Measurements from ENCODE around the gene SH3RF3. TPM values are rescaled to one million over a fixed set of nuclear protein-coding genes. Genes with fewer than 3 reads are reported as not detected.
A peak's percentile ranks its signal among the peaks of the same experiment; 100 is the strongest.
"Not testable (repeated sequence)": the region's sequence is repeated elsewhere in the genome, so short reads cannot be mapped to it uniquely, and the experiment has no call there.

SH3RF3 gene
- polyA plus RNA-seq, 1 donor, result 5.0 TPM

DNA sequence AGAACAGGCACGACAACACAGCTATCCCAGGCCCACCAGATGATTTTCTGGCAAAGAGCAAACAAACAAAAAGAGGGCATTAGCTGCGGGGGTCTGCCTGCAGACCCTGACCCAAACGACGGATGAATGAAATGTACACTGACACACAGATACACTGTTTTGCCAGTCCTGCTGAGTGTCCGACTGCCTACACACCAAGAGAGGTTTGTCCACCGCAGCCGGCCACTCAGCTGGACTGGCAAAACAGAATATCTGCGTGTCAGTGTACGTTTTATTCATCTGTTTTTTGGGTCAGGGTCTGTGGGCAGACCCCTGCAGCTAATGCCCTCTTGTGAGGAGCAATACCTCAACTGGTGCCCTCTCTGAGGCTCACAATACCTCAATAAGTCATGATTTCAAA is 10.7 kb upstream of the SH3RF3 start:
- DNase-seq, result no peak

DNA sequence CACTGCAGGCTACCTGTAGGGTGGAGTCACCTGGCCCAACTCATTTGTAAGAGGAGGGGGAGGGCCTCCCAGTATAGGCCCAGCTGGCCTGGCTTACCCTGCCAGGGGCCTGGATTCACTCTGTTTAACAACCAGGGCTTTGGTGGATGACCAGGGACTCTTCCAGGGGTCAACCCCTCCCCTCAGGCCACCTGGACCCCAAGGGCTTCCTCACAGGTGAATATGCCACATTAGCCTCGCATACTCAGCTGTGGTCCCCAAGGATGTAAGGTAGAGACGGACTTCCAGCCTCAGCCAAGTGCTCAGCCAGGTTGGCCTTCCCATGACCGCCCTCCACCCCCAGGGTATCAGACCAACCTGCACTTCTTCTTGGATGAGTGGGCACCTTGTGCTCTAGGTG is 8.8 kb upstream of the SH3RF3 start:
- DNase-seq, result no peak

GRCh38 chr2:109120686-109121085 is 8.3 kb upstream of the SH3RF3 start:
- not testable (repeated sequence) for DNase-seq

- DNase-seq, result no peak
These were observed 5.3 kb upstream of the SH3RF3 start for GRCh38 chr2:109123586-109124201.

- no peak for DNase-seq
These were observed 3.9 kb upstream of the SH3RF3 start for GRCh38 chr2:109124982-109125592.

- no peak for DNase-seq
These were observed 3.2 kb upstream of the SH3RF3 start for GRCh38 chr2:109125593-109126500.

GRCh38 chr2:109126501-109126860 is 2.5 kb upstream of the SH3RF3 start:
- no peak for DNase-seq

DNA sequence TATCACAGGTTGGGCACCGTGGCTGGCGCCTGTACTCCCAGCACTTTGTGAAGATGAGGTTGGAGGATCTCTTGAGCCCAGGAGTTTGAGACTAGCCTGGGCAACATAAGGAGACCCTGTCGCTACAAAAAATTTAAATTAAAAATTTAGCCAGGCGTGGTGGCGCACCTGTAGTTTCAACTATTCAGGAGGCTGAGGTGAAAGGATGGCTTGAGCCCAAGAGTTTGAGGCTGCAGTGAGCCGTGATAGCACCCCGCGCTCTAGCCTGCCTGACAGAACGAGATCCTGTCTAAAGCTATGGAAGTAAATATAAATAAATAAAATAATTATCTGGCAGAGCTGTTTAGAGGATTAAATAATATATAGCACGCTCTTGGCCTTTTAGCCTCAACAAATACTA is 1.4 kb upstream of the SH3RF3 start:
- no peak for DNase-seq

GRCh38 chr2:109128048-109128615 is 873 bp upstream of the SH3RF3 start:
- DNase-seq, result peak; percentile 90

- peak; percentile 51 for DNase-seq
These were observed 433 bp downstream of the SH3RF3 start for GRCh38 chr2:109129356-109129920.

DNA sequence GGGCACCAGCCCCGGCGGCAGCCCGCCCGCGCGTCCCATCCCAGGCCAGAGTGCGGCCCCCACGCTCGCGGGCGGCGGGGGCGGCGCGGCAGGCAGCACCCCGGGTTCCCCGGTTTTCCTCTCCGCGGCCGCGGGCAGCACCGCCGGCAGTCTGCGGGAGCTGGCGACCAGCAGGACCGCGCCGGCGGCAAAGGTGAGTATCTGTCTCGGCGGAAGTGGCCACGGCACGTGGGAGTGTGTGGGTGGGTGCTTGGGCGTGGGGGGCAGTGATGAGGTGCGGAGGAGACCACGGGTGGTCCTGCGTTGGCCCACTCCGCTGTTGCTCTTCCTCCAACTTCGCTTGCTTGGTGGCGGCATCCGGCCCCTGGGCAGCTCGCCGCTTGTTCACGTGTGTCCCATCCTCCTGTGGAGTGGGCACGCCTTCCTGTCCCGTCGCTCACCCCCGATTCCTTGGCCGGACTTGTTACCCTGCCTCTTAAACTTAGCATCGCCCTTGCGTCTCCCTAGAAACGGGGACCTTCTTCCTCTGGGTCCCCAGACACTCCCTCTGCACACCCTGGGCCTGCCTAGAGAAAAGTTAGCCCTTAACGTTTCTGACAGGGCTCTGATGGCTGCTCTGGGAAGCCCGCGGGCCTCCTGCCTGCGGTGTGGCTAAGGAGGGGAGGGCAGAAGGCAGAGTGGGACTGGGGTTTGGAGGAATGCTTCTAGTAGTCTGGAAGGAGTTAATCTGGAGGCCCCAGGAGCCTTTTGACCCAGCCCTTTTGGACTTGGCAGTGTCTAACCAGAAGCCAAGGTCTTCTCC is 1.1 kb downstream of the SH3RF3 start:
- DNase-seq, result peak; percentile 23

- DNase-seq, result no peak
These were observed 1.7 kb downstream of the SH3RF3 start for GRCh38 chr2:109130723-109130995.

DNA sequence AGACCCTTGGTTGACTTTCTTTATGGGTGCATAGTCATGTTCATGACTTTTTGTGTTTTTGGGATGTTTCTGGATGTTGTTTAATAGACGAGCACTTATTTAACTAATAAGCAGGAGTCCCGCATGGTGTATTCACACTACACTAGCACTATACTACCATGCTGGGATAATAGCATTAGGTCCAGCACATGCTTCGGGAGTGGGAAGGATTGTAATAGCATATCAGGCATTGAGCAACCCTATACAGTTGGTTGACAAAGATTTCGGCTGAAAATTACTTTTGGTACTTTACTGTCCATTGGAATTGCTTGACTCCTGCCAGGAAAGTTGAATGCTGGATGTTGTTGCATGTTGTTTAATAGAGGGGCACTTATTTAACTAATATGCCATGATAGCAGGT is 2.8 kb downstream of the SH3RF3 start:
- DNase-seq, result no peak

GRCh38 chr2:109132626-109133025 is 3.6 kb downstream of the SH3RF3 start:
- no peak for DNase-seq

DNA sequence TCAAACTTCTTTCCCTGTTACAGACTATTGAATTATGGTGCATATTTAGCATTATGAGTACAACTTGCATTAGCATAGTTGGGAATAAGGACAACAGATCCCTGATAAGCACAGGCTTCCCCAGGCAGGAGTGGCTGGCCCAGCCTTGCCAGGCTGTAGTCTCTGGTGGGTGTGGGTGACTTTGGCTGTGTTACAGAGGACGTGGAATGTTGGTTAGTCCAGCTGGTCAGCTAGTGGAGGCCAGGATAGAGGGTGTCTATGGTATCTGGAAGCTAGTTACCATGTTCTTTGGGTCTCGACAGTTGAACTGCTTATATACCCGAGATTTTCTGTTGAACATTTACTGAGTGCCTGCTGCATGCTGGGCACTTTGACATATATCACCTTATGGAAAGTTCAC is 4.7 kb downstream of the SH3RF3 start:
- DNase-seq, result no peak

- DNase-seq, result no peak
These were observed 5.8 kb downstream of the SH3RF3 start for GRCh38 chr2:109134741-109135358.

GRCh38 chr2:109135359-109136197 is 6.6 kb downstream of the SH3RF3 start:
- peak; percentile 63 for DNase-seq

DNA sequence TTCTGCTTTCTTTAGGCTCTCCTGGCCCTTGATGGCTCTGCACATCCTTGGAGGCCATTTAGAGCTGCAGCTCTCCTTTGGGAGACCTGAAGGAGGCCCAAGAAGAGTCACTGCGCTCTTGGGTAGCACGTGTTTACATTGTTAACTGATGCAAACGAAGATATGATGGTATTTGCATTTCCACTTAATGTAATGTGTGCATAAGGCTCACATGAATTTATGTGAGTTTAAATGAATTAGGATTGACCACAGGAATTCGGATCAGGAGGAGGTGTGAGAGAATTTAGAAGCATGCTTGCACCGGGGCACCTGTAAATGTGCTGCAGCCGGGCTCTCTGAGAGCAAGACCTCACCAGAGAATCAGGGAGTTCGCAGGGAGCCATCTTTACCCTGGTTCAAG is 7.5 kb downstream of the SH3RF3 start:
- no peak for DNase-seq

DNA sequence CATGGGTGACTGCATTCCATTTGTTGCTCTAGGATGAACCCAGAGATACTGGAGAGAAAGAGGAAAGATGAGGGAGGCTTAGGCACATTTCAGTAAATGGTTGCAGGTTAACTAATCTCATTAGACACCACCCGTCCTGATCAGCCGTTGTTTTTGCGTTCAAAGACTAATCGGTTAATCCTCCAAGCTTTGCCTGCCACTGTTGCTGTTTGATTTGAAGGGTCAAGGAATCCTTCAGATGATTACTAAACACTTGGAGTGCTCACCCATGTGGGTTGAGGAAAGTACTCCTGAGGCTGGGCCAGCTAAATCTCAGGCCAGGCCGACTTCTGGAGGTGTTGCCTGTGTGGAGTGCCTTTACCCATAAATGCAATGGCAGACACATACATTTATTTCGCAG is 8.6 kb downstream of the SH3RF3 start:
- DNase-seq, result no peak

- no peak for DNase-seq
These were observed 9.4 kb downstream of the SH3RF3 start for GRCh38 chr2:109138449-109138848.

GRCh38 chr2:109139002-109139401 is 10.0 kb downstream of the SH3RF3 start:
- DNase-seq, result no peak

Data from hindlimb muscle (tissue), 1 donor.